GM13976 (cell line): ENCODE measurements around the gene FAM167B.

ENCODE experiments used
- DNase-seq: peaks from one replicate; pipeline ENCODE4 v3.0.0; 2012; ENCODE audit warnings: low spot score
- CTCF ChIP-seq: IDR thresholded peaks from 2 replicates; pipeline ENCODE4 v1.5.1; 2012; ENCODE audit warnings: borderline replicate concordance, mild to moderate bottlenecking; ENCODE audit not compliant: insufficient read depth; ENCODE audit errors: extremely low read depth, missing control alignments, control extremely low read depth
- in situ Hi-C: fragments of 300-500 bp; cut with MboI; formaldehyde crosslinking; loops from one replicate; pipeline ENCODE4 v1.12.0; 2022; ENCODE audit warnings: low sequenced_read_pairs, mixed read lengths, inconsistent platforms; ENCODE audit not compliant: unreplicated experiment

The FAM167B gene

DNA sequence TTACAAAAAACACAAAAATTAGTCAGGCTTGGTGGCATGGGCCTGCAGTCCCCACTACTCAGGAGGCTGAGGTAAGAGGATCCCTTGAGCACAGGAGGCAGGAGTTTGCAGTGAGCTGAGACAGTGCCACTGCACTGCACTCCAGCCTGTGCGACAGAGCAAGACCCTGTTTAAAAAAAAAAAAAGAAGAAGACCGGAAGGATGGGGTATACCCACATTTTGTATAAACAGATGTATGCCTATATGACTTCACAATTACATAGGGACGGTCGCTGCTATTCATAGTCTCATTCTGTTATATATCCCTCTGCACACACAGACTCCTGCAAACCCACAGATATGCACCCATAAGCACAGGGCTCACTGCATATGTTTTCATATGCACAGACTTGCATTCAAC lies 16.7 kb downstream of the FAM167B start:
- DNase-seq: no peak
- in situ Hi-C loops: no loop called here
- no peak for TF ChIP-seq CTCF

DNA sequence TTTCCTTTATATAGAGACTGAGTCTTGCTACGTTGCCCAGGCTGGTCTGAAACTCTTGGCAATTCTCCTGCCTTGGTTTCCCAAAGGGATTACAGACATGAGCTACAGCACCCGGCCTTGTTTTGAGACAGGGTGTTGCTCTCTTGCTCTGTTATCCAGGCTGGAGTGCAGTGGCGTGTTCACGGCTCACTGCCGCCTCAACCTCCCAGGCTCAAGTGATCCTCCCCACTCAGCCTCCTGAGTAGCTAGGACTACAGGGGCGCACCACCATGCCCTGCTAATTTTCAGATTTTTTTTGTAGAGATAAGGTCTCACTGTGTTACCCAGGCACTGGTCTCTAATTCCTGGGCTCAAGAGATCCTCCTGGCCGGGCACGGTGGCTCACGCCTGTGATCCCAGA lies 18.8 kb downstream of the FAM167B start:
- no peak for TF ChIP-seq CTCF
- no peak for DNase-seq
- in situ Hi-C loops: no loop called here

- no peak for TF ChIP-seq CTCF
- in situ Hi-C loops: no loop called here
- DNase-seq: no peak
Observed at GRCh38 chr1:32266921-32267591, 20.0 kb downstream of the FAM167B start.

GRCh38 chr1:32269744-32270143 lies 22.7 kb downstream of the FAM167B start:
- DNase-seq: no peak
- no peak for TF ChIP-seq CTCF
- in situ Hi-C loops: no loop called here

DNA sequence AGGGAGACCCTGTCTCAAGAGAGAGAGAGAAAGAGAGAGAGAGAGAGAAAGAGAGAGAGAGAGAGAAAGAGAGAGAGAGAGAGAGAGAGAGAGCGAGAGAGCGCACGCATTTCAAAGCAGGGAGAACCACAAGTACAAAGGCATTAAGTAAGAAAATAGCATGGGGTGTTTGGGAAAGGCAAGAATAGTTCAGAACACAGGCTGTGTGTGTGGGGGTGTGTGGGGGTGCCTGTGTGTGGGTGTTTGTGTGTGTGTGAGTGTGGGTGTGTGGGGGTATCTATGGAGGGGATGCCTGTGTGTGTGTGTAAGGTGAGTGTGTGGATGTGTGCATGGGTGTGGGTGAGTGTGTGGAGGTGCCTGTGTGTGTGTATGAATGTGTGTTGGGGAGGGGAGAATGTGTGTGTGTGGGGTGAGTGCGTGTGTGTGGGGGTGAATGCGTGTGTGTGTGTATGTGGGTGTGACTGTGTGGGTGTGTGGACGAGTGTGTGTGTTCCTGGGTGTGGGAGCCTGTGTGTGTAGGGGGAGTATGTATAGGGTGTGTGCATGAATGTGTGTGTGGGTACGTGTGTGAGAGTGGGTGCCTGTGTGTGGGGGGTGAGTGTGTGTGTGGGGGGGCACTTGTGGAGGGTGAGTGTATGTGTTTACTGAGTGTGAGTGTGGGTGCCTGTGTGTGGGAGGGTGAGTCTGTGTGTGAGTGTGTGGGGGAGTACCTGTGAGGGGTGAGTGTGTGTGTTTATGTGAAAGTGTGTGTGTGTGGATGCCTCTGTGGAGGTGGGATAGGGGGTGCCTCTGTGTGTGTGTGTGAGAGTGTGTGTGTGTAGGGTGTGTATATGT lies 25.8 kb downstream of the FAM167B start:
- TF ChIP-seq CTCF: no peak
- DNase-seq: no peak
- in situ Hi-C loops: no loop called here

GRCh38 chr1:32273391-32274208 lies 26.6 kb downstream of the FAM167B start:
- no peak for TF ChIP-seq CTCF
- DNase-seq: no peak
- in situ Hi-C loops: no loop called here
